K562 (cell line): Measurements from ENCODE around the gene ABCA4. TPM values are rescaled to one million over a fixed set of nuclear protein-coding genes. Genes with fewer than 3 reads are reported as not detected.

Experiments
- ATAC-seq: fragments of 200-7000 bp; cut with Tn5 transposase; 3 replicates; pipeline ENCODE4 v1.9.1; 2020; ENCODE audit warnings: moderate library complexity
- BruUV-seq: library from RNA; stranded (reverse); fragments of 400-500 nt; replicated peaks from 2 replicates; lab custom pipeline; 2021; lab: Mats Ljungman, UMichigan
- CTCF ChIA-PET: fragments of 300-600 bp; formaldehyde crosslinking; extraction: SDS; loops from one replicate; lab custom pipeline; 2021; ENCODE audit warnings: low intra/inter-chr PET ratio; lab: Yijun Ruan, JAX
- POLR2A ChIA-PET: fragments of 300-600, 350-650 bp; sonication (Branson Sonifier 250); formaldehyde crosslinking; extraction: SDS; loops from one replicate; lab custom pipeline; 2021; ENCODE audit warnings: antibody characterized with exemption, inconsistent platforms; lab: Yijun Ruan, JAX
- DNase-seq, 4 experiments: peaks; one replicate each; pipeline versions ENCODE4 v3.0.0 to v3.0.0-alpha.2; 2011 to 2018; ENCODE audit warnings: low spot score in 3 of 4, mixed read lengths in 3 of 4; ENCODE audit errors: extremely low read depth in 1 of 4
- FAIRE-seq: peaks from 2 replicates; lab custom pipeline; 2011; peaks lifted over from hg19 to GRCh38; lab: Jason Lieb, UNC
- H2AFZ ChIP-seq: 2 replicates; pipeline ENCODE4 v1.6.0; 2011; ENCODE audit warnings: low read depth, low read length, control low read depth, inconsistent platforms
- H3K27ac ChIP-seq: fragments of 200-600 bp; 3 replicates; pipeline ENCODE4 v1.8.0; 2011; ENCODE audit warnings: low read depth, mild to moderate bottlenecking, control low read depth, inconsistent platforms, low read length, moderate library complexity, mixed read lengths; ENCODE audit errors: extremely low read depth
- H3K27me3 ChIP-seq, 2 experiments: fragments of 300-600 bp in 1 of 2; 2 replicates in 1 of 2; 3 replicates in 1 of 2; pipeline versions ENCODE4 v1.6.0 to v1.8.0; 2011; ENCODE audit warnings: inconsistent platforms in 2 of 2, low read length in 2 of 2, mild to moderate bottlenecking in 1 of 2, mixed read lengths in 1 of 2, moderate library complexity in 1 of 2; ENCODE audit not compliant: control insufficient read depth in 2 of 2, insufficient read depth in 2 of 2
- H3K36me3 ChIP-seq: fragments of 300-600 bp; 3 replicates; pipeline ENCODE4 v1.8.0; 2011; ENCODE audit warnings: mild to moderate bottlenecking, low read length, inconsistent platforms; ENCODE audit not compliant: control insufficient read depth, insufficient read depth
- H3K4me1 ChIP-seq, 2 experiments: fragments of 200-600 bp in 1 of 2; replicated peaks in 1 of 2; 2 replicates in 1 of 2; 3 replicates in 1 of 2; pipeline versions ENCODE4 v1.5.1 to v1.8.0; 2011; ENCODE audit warnings: inconsistent platforms in 2 of 2, low read length in 2 of 2, mild to moderate bottlenecking in 1 of 2, mixed read lengths in 1 of 2, moderate library complexity in 1 of 2; ENCODE audit not compliant: control insufficient read depth in 2 of 2, insufficient read depth in 2 of 2
- H3K4me2 ChIP-seq: 2 replicates; pipeline ENCODE4 v1.6.1; 2011; ENCODE audit warnings: low read length, control low read depth, inconsistent platforms, mixed read lengths; ENCODE audit not compliant: insufficient read depth
- H3K4me3 ChIP-seq: fragments of 200-600 bp; sonication (generic), shearing (Covaris generic); 2 replicates; pipeline ENCODE4 v1.5.1; 2016; ENCODE audit warnings: control low read depth, inconsistent platforms
- H3K79me2 ChIP-seq: fragments of 200-600 bp; 3 replicates; pipeline ENCODE4 v1.8.0; 2011; ENCODE audit warnings: low read length, inconsistent platforms; ENCODE audit not compliant: control insufficient read depth, insufficient read depth
- H3K9ac ChIP-seq, 2 experiments: 2 replicates each; pipeline versions ENCODE4 v1.6.0 to v1.6.1; 2011; ENCODE audit warnings: low read depth in 2 of 2, low read length in 2 of 2, control low read depth in 1 of 2, inconsistent platforms in 1 of 2, mild to moderate bottlenecking in 1 of 2, mixed read lengths in 1 of 2; ENCODE audit not compliant: insufficient read depth in 1 of 2
- H3K9me1 ChIP-seq: one replicate; pipeline ENCODE4 v1.6.0; 2011; ENCODE audit warnings: inconsistent platforms, mild to moderate bottlenecking, low read length, moderate library complexity; ENCODE audit not compliant: control insufficient read depth, insufficient read depth
- H3K9me3 ChIP-seq: replicated peaks from 2 replicates; pipeline ENCODE4 v1.5.1; 2011; ENCODE audit warnings: low read depth, low read length, inconsistent platforms; ENCODE audit not compliant: control insufficient read depth, insufficient read depth
- H4K20me1 ChIP-seq: replicated peaks from 2 replicates; pipeline ENCODE4 v1.6.1; 2011; ENCODE audit warnings: low read length, inconsistent platforms, mixed read lengths; ENCODE audit not compliant: control insufficient read depth, insufficient read depth
- GTF2E2 ChIP-seq: fragments of 200-800 bp; sonication (Bioruptor generic); IDR thresholded peaks from 2 replicates; pipeline ENCODE4 v1.6.1; 2016; ENCODE audit warnings: missing genetic modification characterization, missing compliant biosample characterization
- NFIC ChIP-seq: fragments of 450-650 bp; IDR thresholded peaks from 2 replicates; pipeline ENCODE4 v1.6.1; 2017; ENCODE audit warnings: mild to moderate bottlenecking, inconsistent platforms
- SPI1 ChIP-seq: IDR thresholded peaks from 2 replicates; pipeline ENCODE4 v1.6.1; 2011; ENCODE audit warnings: low read depth, low read length, control low read depth, borderline replicate concordance
- WGBS: fragments of 100-300 bp; shearing (Covaris generic); methylation state at CpG from one replicate; pipeline ENCODE4 v1.1.6; 2016; ENCODE audit warnings: low coverage, mixed read lengths; ENCODE audit not compliant: insufficient coverage; ENCODE audit errors: missing lambda C conversion rate; 5-methylcytosine and 5-hydroxymethylcytosine counted together
- in situ Hi-C: fragments of 300-500 bp; cut with MboI; formaldehyde crosslinking; loops from 4 replicates; pipeline ENCODE4 v1.15.0; 2018; ENCODE audit warnings: inconsistent platforms, mixed read lengths
- intact Hi-C: fragments of 100-400 bp; cut with micrococcal nuclease; formaldehyde crosslinking; loops from 2 replicates; pipeline ENCODE4 v1.14.2; 2022
- polyA plus RNA-seq, 8 experiments: library from polyadenylated mRNA; depleted of rRNA in 4 of 8; stranded (reverse) in 5 of 8; unstranded in 3 of 8; fragments of >200 nt; fragmentation: Nextera tagmentation in 2 of 8; fragmentation: Illumina TruSeq in 1 of 8; extraction: Ambion mirVana in 2 of 8; extraction: Trizol in 1 of 8; gene quantifications; 2 replicates each; pipeline versions ENCODE4 v1.2.1 to v1.2.3, GENCODE V29; 2011 to 2014; ENCODE audit warnings: inconsistent platforms in 1 of 8, missing spikeins in 1 of 8
- total RNA-seq, 7 experiments: library from RNA; depleted of rRNA in 6 of 7; stranded (reverse); fragments of >200 nt in 6 of 7; fragmentation: Illumina TruSeq in 2 of 7; extraction: Trizol in 2 of 7; gene quantifications; 2 replicates each; pipeline versions ENCODE4 v1.2.1 to v1.2.3, GENCODE V29; 2011 to 2021; ENCODE audit warnings: low replicate concordance in 1 of 7

Gene ABCA4
- total and polyA plus RNA-seq, 9 of the 15 experiments (the other 6 are each of a cell fraction or from before 2014, with no cell fraction given), result 0.01 to 0.04 TPM; not detected in 7

DNA sequence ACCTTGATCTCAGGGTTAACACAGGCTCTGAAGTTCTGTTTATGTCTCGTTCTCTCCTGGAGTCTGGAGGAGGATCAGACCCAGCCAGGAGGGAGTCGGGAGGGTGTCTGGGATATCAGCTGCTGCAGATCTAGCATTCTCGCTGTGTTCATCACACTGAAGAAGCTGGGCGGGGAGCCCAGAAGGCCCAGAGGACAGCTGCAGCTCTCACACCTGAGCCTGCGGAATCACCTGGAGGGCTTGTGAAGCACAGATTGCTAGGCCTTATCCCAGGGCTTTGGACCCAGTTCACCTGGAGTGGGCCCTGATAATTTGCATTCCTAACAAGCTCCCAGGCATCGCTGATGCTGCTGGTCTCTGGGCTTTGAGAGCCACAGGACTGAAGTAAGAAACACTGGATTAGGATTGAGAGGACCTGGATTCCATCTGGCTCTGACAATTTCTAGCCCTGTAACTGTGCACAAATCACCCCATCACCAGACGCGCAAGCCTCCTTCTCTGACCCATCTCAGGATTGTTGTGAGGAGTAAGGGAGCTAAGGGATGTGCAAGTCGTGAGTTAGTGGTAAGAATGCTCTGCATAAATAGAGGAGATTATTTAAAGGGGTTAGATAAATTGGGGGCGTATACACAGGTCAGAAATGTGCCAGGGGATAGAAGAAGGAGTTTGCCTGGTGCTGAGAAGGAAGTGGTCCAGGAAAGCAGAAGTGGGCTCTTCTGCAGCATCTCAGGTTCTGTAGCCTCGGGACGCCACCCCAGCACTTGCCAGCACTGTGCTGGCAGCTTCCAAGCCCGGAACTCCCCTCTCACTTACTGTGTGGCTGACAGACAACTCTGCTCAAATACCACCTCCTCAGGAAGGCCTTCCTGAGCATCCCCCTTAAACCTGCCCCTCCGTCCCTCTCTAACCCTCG, 19.1 kb downstream of the ABCA4 start:
- in situ Hi-C loops (no loop called here), intact Hi-C loops (no loop called here)
- CTCF ChIA-PET, result no interaction called here
- Histone ChIP-seq H3K9me3 (no peaks in the 10 kb centered on the region), H3K9ac (no peak overlapping the region), H3K4me3 (no peak overlapping the region), H3K36me3 (no peaks in the 10 kb centered on the region), H3K79me2 (no peaks in the 10 kb centered on the region), H3K27me3 (peaks cover 11 to 64% of the 10 kb centered on the region in 2 experiments; a peak in 4 of 5 replicates), H3K4me2 (no peak overlapping the region), H2AFZ (no peak overlapping the region), H3K27ac (no peak overlapping the region), H4K20me1 (peaks cover 7% of the 10 kb centered on the region; the same call in 1 of the 2 replicates), H3K9me1 (no peaks in the 10 kb centered on the region), H3K4me1 (no peaks in the 10 kb centered on the region; a peak in 1 of 5 replicates)
- 2% methylated on average over 15 of the region's 15 CpGs for WGBS
- no peak; the same call in 2 of the 3 replicates for ATAC-seq
- no peak for DNase-seq
- no peak for TF ChIP-seq NFIC
- peak; percentile 20; the same call in 1 of the 2 replicates for TF ChIP-seq SPI1
- no peak for TF ChIP-seq GTF2E2 (tag)
- no TSS peak for BruUV-seq
- POLR2A ChIA-PET, result interaction anchor here (0.6 to 1.0 kb wide), 2 partner anchors 13 to 31 kb away, joined by 3 to 5 read pairs; no protein-coding TSS in a partner anchor
- FAIRE-seq, result no peak
